GM19467 (cell line): ENCODE data around the gene UCHL1.
"Not testable (repeated sequence)": the region's sequence is repeated elsewhere in the genome, so short reads cannot be mapped to it uniquely, and the experiment has no call there.

Experiments used
- ATAC-seq: cut with Tn5 transposase; IDR thresholded peaks from one replicate; pipeline ENCODE4 v1.9.1; 2021; ENCODE audit warnings: mild to moderate bottlenecking, moderate library complexity; ENCODE audit not compliant: unreplicated experiment

Gene UCHL1

GRCh38 chr4:41287852-41288251 is 31.1 kb downstream of the UCHL1 start:
- ATAC-seq, result no peak

GRCh38 chr4:41288254-41288653 is 31.5 kb downstream of the UCHL1 start:
- no peak for ATAC-seq

- ATAC-seq, result no peak
These were observed 33.8 kb downstream of the UCHL1 start for GRCh38 chr4:41290479-41290878.

GRCh38 chr4:41294445-41295062 is 37.8 kb downstream of the UCHL1 start:
- ATAC-seq, result no peak

GRCh38 chr4:41296995-41297394 is 40.3 kb downstream of the UCHL1 start:
- no peak for ATAC-seq

- ATAC-seq, result no peak
These were observed 41.1 kb downstream of the UCHL1 start for GRCh38 chr4:41297832-41298231.

- no peak for ATAC-seq
These were observed 42.8 kb downstream of the UCHL1 start for GRCh38 chr4:41299486-41299885.

GRCh38 chr4:41301137-41301536 is 44.4 kb downstream of the UCHL1 start:
- ATAC-seq, result no peak

GRCh38 chr4:41303372-41304118 is 46.8 kb downstream of the UCHL1 start:
- ATAC-seq, result no peak

GRCh38 chr4:41304221-41304620 is 47.5 kb downstream of the UCHL1 start:
- ATAC-seq, result no peak

- ATAC-seq, result no peak
These were observed 48.7 kb downstream of the UCHL1 start for GRCh38 chr4:41305476-41305875.

- ATAC-seq, result no peak
These were observed 50.9 kb downstream of the UCHL1 start for GRCh38 chr4:41307638-41308037.

GRCh38 chr4:41308398-41308797 is 51.7 kb downstream of the UCHL1 start:
- no peak for ATAC-seq

- ATAC-seq, result not testable (repeated sequence)
These were observed 58.7 kb downstream of the UCHL1 start for GRCh38 chr4:41315426-41315825.

- ATAC-seq, result no peak
These were observed 59.1 kb downstream of the UCHL1 start for GRCh38 chr4:41315862-41316261.
